HEK293 (cell line): ENCODE results near the gene VPS11.

Source experiments
- CTCF ChIP-seq: fragments of 450-650 bp; formaldehyde crosslinking; IDR thresholded peaks from 2 replicates; pipeline ENCODE4 v1.5.1; 2016; ENCODE audit warnings: missing biosample characterization, missing genetic modification characterization
- REST ChIP-seq: fragments of 450-650 bp; formaldehyde crosslinking; IDR thresholded peaks from 2 replicates; pipeline ENCODE4 v1.5.1; 2016; ENCODE audit warnings: missing biosample characterization, missing genetic modification characterization
- TCF7L2 ChIP-seq: IDR thresholded peaks from 2 replicates; pipeline ENCODE4 v1.6.1; 2011; ENCODE audit warnings: low read depth, mild to moderate bottlenecking, inconsistent platforms, low read length, moderate library complexity, borderline replicate concordance
- ZNF175 ChIP-seq: fragments of 450-650 bp; formaldehyde crosslinking; IDR thresholded peaks from 2 replicates; pipeline ENCODE4 v1.5.1; 2016; ENCODE audit warnings: missing biosample characterization, missing genetic modification characterization
- ZNF416 ChIP-seq: fragments of 450-650 bp; formaldehyde crosslinking; IDR thresholded peaks from 2 replicates; pipeline ENCODE4 v1.5.1; 2016; ENCODE audit warnings: missing biosample characterization, missing genetic modification characterization
- ZNF48 ChIP-seq: fragments of 450-650 bp; formaldehyde crosslinking; IDR thresholded peaks from 2 replicates; pipeline ENCODE4 v1.5.1; 2016; ENCODE audit warnings: missing biosample characterization, missing genetic modification characterization

- no peak for TF ChIP-seq CTCF
- no peak for TF ChIP-seq REST (tag by site-specific recombination)
- no peak for TF ChIP-seq ZNF48
- TF ChIP-seq ZNF416 = no peak
- no peak for TF ChIP-seq ZNF175 (tag by site-specific recombination)
- no peak for TF ChIP-seq TCF7L2
Observed at GRCh38 chr11:119116601-119117000, 49.0 kb downstream of the VPS11 start.
